HepG2 (cell line): ENCODE data around the gene C9orf78.

ENCODE experiments used
- CBFB ChIP-seq: sonication (generic); formaldehyde crosslinking; IDR thresholded peaks from 2 replicates; pipeline ENCODE4 v1.4.0; 2020; ENCODE audit warnings: missing genetic modification reagents
- EZH2 ChIP-seq: conservative IDR thresholded peaks from 2 replicates; pipeline ENCODE4 v1.6.1; 2012; ENCODE audit warnings: mild to moderate bottlenecking, low read depth, low read length, moderate library complexity
- FOXJ3 ChIP-seq: sonication (generic); formaldehyde crosslinking; IDR thresholded peaks from 2 replicates; pipeline ENCODE4 v1.4.0; 2020; ENCODE audit warnings: missing genetic modification reagents, mild to moderate bottlenecking, borderline replicate concordance
- HCFC1 ChIP-seq: fragments of 150-350 bp; IDR thresholded peaks from 2 replicates; pipeline ENCODE4 v1.6.1; 2014; ENCODE audit warnings: low read depth, low read length
- MBNL3 ChIP-seq: fragments of 250-450 bp; sonication (Bioruptor Pico); conservative IDR thresholded peaks from 2 replicates; pipeline ENCODE4 v1.8.0; 2022; ENCODE audit warnings: mild to moderate bottlenecking, inconsistent platforms
- MYC ChIP-seq: sonication (generic); formaldehyde crosslinking; IDR thresholded peaks from 2 replicates; pipeline ENCODE4 v1.9.0; 2021; ENCODE audit warnings: missing genetic modification reagents, borderline replicate concordance
- RXRA ChIP-seq: sonication (generic); formaldehyde crosslinking; IDR thresholded peaks from 2 replicates; pipeline ENCODE4 v1.5.1; 2020; ENCODE audit warnings: missing genetic modification reagents
- SNAPC2 ChIP-seq: sonication (generic); formaldehyde crosslinking; IDR thresholded peaks from 2 replicates; pipeline ENCODE4 v1.8.1; 2022; ENCODE audit warnings: mild to moderate bottlenecking, missing genetic modification reagents
- TFAP4 ChIP-seq: sonication (generic); IDR thresholded peaks from 2 replicates; pipeline ENCODE4 v1.6.1; 2016; ENCODE audit warnings: low read depth, borderline replicate concordance
- ZKSCAN1 ChIP-seq: fragments of 150-350 bp; IDR thresholded peaks from 2 replicates; pipeline ENCODE4 v1.6.1; 2014; ENCODE audit warnings: low read length
- TF ChIP-seq, protein P1 (sequence below): sonication (generic); formaldehyde crosslinking; IDR thresholded peaks from 2 replicates; pipeline ENCODE4 v1.4.0; 2020; ENCODE audit warnings: missing genetic modification reagents

DNA sequence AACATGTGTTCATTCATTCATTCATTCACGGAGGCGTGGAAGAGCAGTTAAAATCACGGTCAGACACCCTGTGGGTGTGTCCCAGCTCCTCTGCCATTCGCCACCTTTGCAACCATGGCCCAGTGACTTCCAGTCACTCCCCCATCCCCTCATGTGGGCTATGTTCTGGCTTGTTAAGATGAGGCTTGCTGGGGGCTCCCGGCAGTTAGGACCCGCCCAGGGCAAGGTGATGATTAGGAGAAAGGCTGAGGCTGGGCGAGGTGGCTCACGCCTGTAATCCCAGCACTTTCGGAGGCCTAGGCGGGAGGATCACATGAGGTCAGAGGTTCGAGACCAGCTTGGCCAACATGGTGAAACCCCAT lies 57.3 kb downstream of the C9orf78 start:
- TF ChIP-seq, protein P1, sequence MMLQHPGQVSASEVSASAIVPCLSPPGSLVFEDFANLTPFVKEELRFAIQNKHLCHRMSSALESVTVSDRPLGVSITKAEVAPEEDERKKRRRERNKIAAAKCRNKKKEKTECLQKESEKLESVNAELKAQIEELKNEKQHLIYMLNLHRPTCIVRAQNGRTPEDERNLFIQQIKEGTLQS (CRISPR knock-in tag), result no peak
- TF ChIP-seq TFAP4, result no peak
- no peak for TF ChIP-seq MYC (CRISPR knock-in tag)
- TF ChIP-seq CBFB (CRISPR knock-in tag), result no peak
- TF ChIP-seq FOXJ3 (CRISPR knock-in tag), result no peak
- no peak for TF ChIP-seq SNAPC2 (CRISPR knock-in tag)
- no peak for TF ChIP-seq ZKSCAN1
- no peak for TF ChIP-seq MBNL3
- TF ChIP-seq EZH2, result no peak
- TF ChIP-seq RXRA (CRISPR knock-in tag), result no peak
- no peak for TF ChIP-seq HCFC1
